Thoracic aorta endothelial cell (primary cell): ENCODE measurements around the gene PDLIM4. TPM values are rescaled to one million over a fixed set of nuclear protein-coding genes. Genes with fewer than 3 reads are reported as not detected.

ENCODE experiments used
- total RNA-seq: library from RNA; depleted of rRNA; stranded (reverse); fragments of >200 nt; gene quantifications from 2 replicates; pipeline ENCODE4 v1.2.3, GENCODE V29; 2012

Gene PDLIM4
- 33.4 and 87.9 TPM in 2 replicates for total RNA-seq

GRCh38 chr5:132257131-132258101 lies at the start of gene PDLIM4:
TSS of gene PDLIM4 (plus strand) at chr5:132257696. CDS start at chr5:132257735, 39 bp downstream.

GRCh38 chr5:132227485-132228240 lies 29.8 kb upstream of the PDLIM4 start, which contains the start of gene P4HA2:
TSS of gene P4HA2 (minus strand) at chr5:132227853. CDS start at chr5:132218626, 9,227 bp downstream.

GRCh38 chr5:132293992-132294727 lies 36.7 kb downstream of the PDLIM4 start, which contains the start of gene SLC22A4:
TSS of gene SLC22A4 (plus strand) at chr5:132294394. CDS start at chr5:132294617, 223 bp downstream.

Other genes starting within 250 kb of the PDLIM4 start
- gene ACSL6, start 246.0 kb upstream of the PDLIM4 start, total RNA-seq = not detected in 2 replicates
- not detected in 2 replicates for gene IL3, start 197.0 kb upstream of the PDLIM4 start, total RNA-seq
- not detected in 2 replicates for gene CSF2, start 183.9 kb upstream of the PDLIM4 start, total RNA-seq
- gene P4HA2, start 29.8 kb upstream of the PDLIM4 start, total RNA-seq = 39.1 and 53.2 TPM in 2 replicates
- gene SLC22A4, start 36.7 kb downstream of the PDLIM4 start, total RNA-seq = 3.9 and 6.0 TPM in 2 replicates
- 3.6 and 6.5 TPM in 2 replicates for gene SLC22A5, start 112.0 kb downstream of the PDLIM4 start, total RNA-seq
- gene IRF1, start 233.1 kb downstream of the PDLIM4 start, total RNA-seq = 9.7 and 14.5 TPM in 2 replicates